Superior temporal gyrus (tissue), 1 donor: Measurements from ENCODE around the gene RAB20.
A peak's percentile ranks its signal among the peaks of the same experiment; 100 is the strongest.
"Not testable (repeated sequence)": the region's sequence is repeated elsewhere in the genome, so short reads cannot be mapped to it uniquely, and the experiment has no call there.

Experiments used
- DNase-seq: peaks from one replicate; pipeline ENCODE4 v3.0.0-alpha.2; 2016; ENCODE audit errors: extremely low spot score

RAB20 gene

GRCh38 chr13:110554946-110555345, 6.6 kb downstream of the RAB20 start:
- no peak for DNase-seq

- DNase-seq = no peak
These were observed 7.2 kb downstream of the RAB20 start for GRCh38 chr13:110554227-110554836.

DNA sequence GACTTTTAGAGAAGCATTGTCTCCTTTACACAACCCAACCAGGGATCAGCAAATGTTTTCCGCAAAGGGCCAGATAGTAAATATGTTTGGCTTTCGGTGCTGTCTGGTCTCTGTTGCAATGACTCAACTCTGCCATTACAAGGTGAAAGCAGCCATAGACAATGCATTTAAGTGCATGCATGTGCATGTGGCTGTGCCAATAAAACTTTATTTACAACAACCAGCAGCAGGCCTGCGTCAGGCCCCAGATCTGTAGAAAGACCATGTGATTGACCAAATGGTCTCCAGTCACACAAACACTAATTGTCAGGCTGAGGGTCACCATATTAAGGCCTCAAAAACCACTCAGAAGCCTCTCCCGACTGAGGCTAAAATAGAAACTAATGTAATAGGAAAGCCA, 8.1 kb downstream of the RAB20 start:
- no peak for DNase-seq

- DNase-seq = no peak
These were observed 8.8 kb downstream of the RAB20 start for GRCh38 chr13:110552767-110553166.

DNA sequence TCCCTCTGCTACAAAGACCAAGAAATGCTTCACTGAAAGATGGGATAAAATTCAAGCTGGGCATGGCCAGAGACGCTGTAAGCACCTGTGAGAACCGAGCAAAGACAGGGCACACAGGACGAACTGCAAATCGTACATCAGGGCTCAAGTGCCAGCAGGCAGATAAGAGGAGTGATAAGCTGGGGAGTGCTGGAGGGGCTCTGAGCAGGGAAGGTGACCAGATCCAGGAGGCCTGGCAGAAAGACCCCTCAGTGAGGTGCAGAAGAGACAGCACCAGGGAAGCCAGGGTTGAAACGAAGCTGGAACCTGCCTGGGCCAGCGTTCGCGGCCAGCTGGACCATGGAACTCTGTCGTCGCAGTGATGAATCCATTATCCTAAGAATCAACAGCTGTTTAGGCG, 10.2 kb downstream of the RAB20 start:
- DNase-seq = no peak

DNA sequence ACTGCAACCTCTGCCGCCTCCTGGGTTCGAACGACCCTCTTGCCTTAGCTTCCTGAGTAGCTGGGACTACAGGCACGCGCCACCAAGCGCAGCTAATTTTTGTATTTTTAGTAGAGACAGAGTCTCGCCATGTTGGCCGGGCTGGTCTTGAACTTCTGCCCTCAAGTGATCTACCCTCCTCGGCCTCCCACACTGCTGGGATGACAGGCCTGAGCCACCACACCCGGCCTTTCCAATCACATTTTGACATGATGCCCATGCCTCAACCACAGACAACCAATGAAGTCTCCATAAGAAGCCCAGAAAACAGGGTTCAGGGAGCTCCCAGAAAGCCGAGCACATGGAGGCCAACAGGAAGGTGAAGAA, 11.7 kb downstream of the RAB20 start:
- DNase-seq = no peak

DNA sequence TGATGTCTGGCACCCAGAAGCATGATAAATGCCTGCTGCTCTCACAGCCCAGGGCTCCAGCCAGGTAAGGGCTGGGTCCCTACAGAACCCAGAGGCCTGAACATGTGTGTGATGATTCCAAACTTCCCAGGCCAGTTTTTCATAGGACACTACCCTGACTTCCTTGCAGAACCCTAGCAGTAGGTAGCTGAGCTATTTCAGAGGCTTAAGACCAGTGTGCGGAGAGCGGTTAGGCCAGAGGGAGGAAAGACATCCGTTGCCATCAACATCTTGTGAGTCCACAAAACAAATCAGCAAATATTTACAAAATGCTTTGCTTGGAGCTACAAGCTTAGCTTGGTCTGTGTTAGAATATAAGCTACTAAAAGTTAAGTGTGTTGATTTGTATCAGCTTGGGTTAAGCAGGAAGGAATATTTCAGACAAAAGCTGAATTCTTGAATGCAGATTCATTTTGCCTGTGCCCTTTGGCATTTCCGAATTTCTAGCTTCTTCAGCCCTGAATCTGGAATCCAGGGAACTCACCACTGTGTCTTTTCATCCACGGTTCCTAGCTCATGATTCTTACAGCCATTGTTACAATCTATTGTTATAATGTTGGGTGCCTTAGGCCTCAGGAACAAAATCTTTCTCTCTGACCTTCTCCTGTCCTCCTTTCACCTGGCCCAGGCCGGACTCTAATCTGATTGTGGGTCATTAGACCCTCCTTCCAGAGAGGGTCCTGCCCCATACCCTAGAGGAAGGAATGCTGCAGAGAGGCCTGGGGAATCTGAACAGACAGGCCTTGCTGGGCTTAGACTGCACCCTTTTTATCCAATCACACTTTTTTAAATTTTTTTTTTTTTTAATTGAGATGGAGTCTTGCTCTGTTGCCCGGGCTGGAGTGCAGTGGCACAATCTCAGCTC, 12.4 kb downstream of the RAB20 start:
- DNase-seq = no peak

- no peak for DNase-seq
These were observed 14.6 kb downstream of the RAB20 start for GRCh38 chr13:110546926-110547325.

DNA sequence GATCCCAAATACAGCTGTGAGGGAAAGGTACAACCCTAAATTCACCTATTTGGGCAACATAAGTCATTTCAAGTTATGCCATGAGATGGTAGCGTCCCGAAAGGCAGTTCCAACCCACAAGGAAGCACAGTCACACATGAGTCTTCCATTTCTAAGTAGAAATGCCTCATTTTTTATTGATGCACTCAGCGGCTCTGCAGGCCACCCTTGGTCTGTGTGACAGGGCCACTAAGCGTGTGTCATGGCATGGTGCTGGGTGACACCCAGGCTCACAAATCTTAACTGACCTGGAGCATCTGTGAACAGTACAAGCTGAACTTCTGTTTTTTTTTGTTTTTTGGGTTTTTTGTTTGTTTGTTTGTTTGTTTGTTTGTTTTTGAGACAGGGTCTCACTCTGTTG, 15.1 kb downstream of the RAB20 start:
- DNase-seq = no peak

- DNase-seq = no peak
These were observed 19.2 kb downstream of the RAB20 start for GRCh38 chr13:110542169-110542796.

- no peak for DNase-seq
These were observed 20.0 kb downstream of the RAB20 start for GRCh38 chr13:110541526-110541920.

DNA sequence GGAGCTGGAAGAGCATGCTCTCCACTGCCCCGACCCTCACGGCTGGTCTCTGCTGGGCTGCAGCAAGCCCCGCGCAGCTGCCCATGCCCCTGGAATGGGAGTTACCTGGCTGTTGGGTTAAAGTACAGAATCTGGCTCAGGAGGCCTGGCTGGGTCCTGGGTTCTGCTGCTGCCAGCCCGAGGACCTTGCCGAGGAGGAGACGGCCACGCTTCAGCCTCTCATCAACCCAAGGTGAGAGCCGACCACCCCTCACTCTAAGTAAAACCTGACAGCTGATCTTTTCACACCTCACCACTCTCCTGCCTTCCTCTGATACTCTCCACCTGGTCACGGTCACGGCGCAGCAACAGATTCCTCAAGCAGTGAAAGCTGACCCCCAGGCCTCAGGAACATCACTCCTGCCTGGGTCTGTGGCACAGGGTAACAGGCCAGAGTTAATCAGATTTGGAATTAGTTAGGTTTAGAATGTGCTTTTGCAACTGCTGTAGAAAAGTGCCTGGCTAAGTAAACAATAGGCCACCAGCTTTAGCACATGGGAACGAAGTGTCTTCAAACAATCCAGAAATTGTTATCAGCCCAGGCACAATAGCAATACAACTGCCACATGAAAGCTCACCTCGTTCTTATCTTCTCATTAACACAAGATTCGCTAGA, 20.5 kb downstream of the RAB20 start:
- DNase-seq = no peak

DNA sequence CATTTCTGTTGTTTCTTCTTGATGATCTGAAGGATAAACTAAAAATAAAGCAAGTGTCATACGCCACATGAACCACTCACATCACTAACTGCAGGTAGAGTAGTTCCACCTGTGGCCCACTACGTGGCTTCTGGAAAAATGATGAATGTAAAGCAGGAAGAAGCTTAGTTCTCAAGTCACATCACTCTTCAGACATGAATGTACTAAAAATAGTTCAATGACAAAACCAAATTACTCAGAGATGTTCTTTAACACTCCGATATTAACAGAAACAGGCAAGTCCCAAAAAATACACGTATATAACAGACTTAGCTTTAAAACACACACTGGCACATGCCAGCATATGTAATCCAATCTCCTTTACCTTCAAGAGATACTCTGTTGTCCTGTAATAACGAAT, 21.6 kb downstream of the RAB20 start:
- DNase-seq = no peak

DNA sequence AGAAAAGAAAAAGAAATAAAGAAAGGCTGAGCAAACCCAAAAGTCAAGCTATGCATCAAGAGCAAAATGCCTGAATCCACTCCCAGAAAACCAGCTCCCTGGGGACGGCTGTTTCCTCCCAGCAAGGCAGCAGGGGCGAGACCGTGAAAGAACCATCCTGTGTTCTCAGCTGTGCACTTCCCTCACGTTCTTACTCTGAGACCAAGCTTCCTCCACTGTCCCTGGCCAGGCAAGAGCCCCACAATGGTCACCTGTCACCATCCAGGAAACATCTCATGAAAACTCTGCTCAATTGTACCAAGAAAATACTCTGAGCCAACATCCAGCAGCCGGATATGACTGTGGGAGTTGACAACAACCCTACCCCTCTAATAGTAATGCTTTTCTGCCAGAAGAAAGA, 22.9 kb downstream of the RAB20 start:
- no peak for DNase-seq

- DNase-seq = peak; percentile 28
These were observed 25.4 kb downstream of the RAB20 start for GRCh38 chr13:110536006-110536693.

- DNase-seq = no peak
These were observed 26.0 kb downstream of the RAB20 start for GRCh38 chr13:110535526-110535925.

DNA sequence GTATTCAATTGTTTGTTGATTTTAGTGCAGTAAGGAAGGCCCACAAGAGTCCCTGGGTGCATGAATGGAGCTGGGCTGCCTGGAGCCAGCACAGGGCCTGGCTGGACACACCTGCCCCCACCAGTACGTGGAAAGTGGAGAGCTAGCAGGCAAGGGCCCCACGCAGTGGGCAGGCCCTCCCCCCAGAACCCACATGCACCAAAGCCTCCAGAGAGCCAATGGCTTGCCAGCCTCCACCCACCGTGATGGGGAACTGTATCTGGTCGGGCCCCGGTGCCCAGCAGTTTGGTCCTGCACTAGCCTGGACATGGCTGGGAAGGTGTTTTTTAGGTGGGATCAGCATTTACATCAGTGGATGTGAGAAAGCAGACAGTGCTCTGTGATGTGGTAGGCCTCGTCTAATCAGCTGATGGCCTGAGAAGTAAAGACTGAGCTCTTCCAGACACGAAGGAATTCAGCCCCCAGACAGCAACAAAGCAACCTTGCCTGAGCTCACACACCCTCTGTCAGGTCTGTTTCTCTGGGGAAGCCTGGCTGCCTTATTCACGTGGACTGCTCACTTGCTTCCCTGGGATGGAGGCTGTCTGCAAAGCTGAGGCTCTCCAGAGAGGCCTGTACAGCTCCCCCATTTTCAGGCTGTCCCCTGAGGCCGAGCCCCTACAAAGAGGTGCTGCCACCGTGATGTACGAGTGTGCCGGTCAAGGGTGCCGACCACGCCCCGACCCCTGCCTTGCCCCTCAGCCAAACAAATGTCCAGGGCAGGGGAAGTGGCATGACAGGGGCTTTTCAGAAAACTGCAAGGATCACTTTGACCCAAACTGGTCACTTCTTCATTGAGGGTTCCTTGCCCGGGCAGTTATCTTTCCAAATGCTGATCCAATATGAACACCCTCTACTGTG, 27.5 kb downstream of the RAB20 start:
- no peak for DNase-seq

GRCh38 chr13:110532258-110532657, 29.3 kb downstream of the RAB20 start:
- DNase-seq = not testable (repeated sequence)

DNA sequence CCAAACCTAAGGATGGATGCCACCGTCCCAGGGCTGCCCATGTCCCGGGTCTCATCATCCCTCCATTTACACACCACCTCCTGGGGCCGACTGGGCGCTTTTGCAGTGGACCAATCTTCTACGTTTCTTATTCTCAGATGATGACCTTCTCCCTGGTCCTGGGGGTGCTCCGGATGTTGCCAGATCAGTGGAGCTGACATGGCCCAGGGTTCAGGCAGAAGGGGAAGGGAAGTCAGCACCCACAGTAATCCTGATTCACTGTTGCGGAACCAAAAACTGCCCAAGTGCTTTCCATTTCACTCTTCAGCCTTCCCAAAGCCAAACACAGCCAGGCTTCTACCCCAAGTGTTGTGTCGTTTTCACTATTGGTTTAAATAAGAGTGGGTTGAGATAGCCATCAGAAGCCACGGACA, 29.8 kb downstream of the RAB20 start:
- DNase-seq = no peak

GRCh38 chr13:110531100-110531499, 30.4 kb downstream of the RAB20 start:
- DNase-seq = no peak
